Endothelial cell of umbilical vein (primary cell): Measurements from ENCODE around the gene NDUFA6. TPM values are rescaled to one million over a fixed set of nuclear protein-coding genes. Genes with fewer than 3 reads are reported as not detected.
"Not testable (repeated sequence)": the region's sequence is repeated elsewhere in the genome, so short reads cannot be mapped to it uniquely, and the experiment has no call there.

Experiments
- BruUV-seq: library from RNA; stranded (reverse); fragments of 400-500 nt; replicated peaks from 2 replicates; lab custom pipeline; 2021; lab: Mats Ljungman, UMichigan
- CTCF ChIA-PET: fragments of 300-600, 350-600 bp; sonication (Branson Sonifier 250); formaldehyde crosslinking; loops from one replicate; lab custom pipeline; 2021; ENCODE audit warnings: antibody characterized with exemption, inconsistent platforms; lab: Charles Lee
- POLR2A ChIA-PET: fragments of 300-600, 350-600 bp; sonication (Branson Sonifier 250); formaldehyde crosslinking; loops from one replicate; lab custom pipeline; 2021; ENCODE audit warnings: antibody characterized with exemption, inconsistent platforms; lab: Charles Lee
- DNase-seq: peaks from one replicate; pipeline ENCODE4 v3.0.0-alpha.2; 2011; ENCODE audit warnings: low read depth, low spot score
- FAIRE-seq: peaks from 2 replicates; lab custom pipeline; 2011; peaks lifted over from hg19 to GRCh38; lab: Jason Lieb, UNC
- H2AFZ ChIP-seq: 2 replicates; pipeline ENCODE4 v1.6.0; 2012; ENCODE audit warnings: low read depth, low read length, control low read depth, inconsistent platforms
- H3K27ac ChIP-seq: 2 replicates; pipeline ENCODE4 v1.5.1; 2011; ENCODE audit warnings: low read depth, mild to moderate bottlenecking, control low read depth, low read length, moderate library complexity; ENCODE audit not compliant: insufficient read depth
- H3K27me3 ChIP-seq, 2 experiments: 2 replicates each; pipeline versions ENCODE4 v1.6.0 to v1.6.1; 2011; ENCODE audit warnings: low read length in 2 of 2, mixed read lengths in 1 of 2; ENCODE audit not compliant: control insufficient read depth in 2 of 2, insufficient read depth in 2 of 2
- H3K36me3 ChIP-seq, 2 experiments: 2 replicates in 1 of 2; 3 replicates in 1 of 2; pipeline ENCODE4 v1.5.1; 2011; ENCODE audit warnings: low read length in 2 of 2, mild to moderate bottlenecking in 1 of 2, moderate library complexity in 1 of 2; ENCODE audit not compliant: control insufficient read depth in 2 of 2, insufficient read depth in 2 of 2; ENCODE audit errors: extremely low read depth in 1 of 2
- H3K4me1 ChIP-seq: 3 replicates; pipeline ENCODE4 v1.5.1; 2011; ENCODE audit warnings: mild to moderate bottlenecking, low read length; ENCODE audit not compliant: control insufficient read depth, insufficient read depth; ENCODE audit errors: extremely low read depth
- H3K4me2 ChIP-seq: 2 replicates; pipeline ENCODE4 v1.6.1; 2011; ENCODE audit warnings: low read length, control low read depth, mixed read lengths; ENCODE audit not compliant: insufficient read depth
- H3K4me3 ChIP-seq, 3 experiments: fragments of 200-600 bp in 1 of 3; sonication (generic), shearing (Covaris generic) in 1 of 3; replicated peaks in 1 of 3; 2 replicates each; pipeline ENCODE4 v1.5.1; 2011 to 2016; ENCODE audit warnings: control low read depth in 3 of 3, low read length in 3 of 3, mild to moderate bottlenecking in 2 of 3, inconsistent platforms in 1 of 3, low read depth in 1 of 3, moderate library complexity in 1 of 3; ENCODE audit not compliant: insufficient read depth in 1 of 3
- H3K79me2 ChIP-seq: 2 replicates; pipeline ENCODE4 v1.6.0; 2012; ENCODE audit warnings: low read length, inconsistent platforms; ENCODE audit not compliant: control insufficient read depth, insufficient read depth
- H3K9ac ChIP-seq: replicated peaks from 2 replicates; pipeline ENCODE3; 2011; ENCODE audit warnings: low read length, control low read depth; ENCODE audit not compliant: insufficient read depth; ENCODE audit errors: extremely low read depth
- H3K9me1 ChIP-seq: replicated peaks from 3 replicates; pipeline ENCODE4 v1.6.0; 2011; ENCODE audit warnings: mild to moderate bottlenecking, low read length; ENCODE audit not compliant: control insufficient read depth, insufficient read depth; ENCODE audit errors: extremely low read depth
- H3K9me3 ChIP-seq: replicated peaks from 2 replicates; pipeline ENCODE4 v1.5.1; 2012; ENCODE audit warnings: low read length, inconsistent platforms; ENCODE audit not compliant: control insufficient read depth, insufficient read depth
- H4K20me1 ChIP-seq: replicated peaks from 2 replicates; pipeline ENCODE3; 2011; ENCODE audit warnings: mild to moderate bottlenecking, low read length; ENCODE audit not compliant: control insufficient read depth, insufficient read depth; ENCODE audit errors: extremely low read depth
- EZH2 ChIP-seq: IDR thresholded peaks from 2 replicates; pipeline ENCODE4 v1.6.1; 2012; ENCODE audit warnings: borderline replicate concordance, low read depth, mild to moderate bottlenecking, moderate library complexity, low read length, inconsistent platforms; ENCODE audit not compliant: severe bottlenecking
- FOS ChIP-seq: IDR thresholded peaks from 2 replicates; pipeline ENCODE4 v1.6.1; 2011; ENCODE audit warnings: mild to moderate bottlenecking, low read length, moderate library complexity, borderline replicate concordance; ENCODE audit not compliant: insufficient read depth
- GATA2 ChIP-seq: IDR thresholded peaks from 2 replicates; pipeline ENCODE4 v1.7.0; 2011; ENCODE audit warnings: low read depth, mild to moderate bottlenecking, moderate library complexity, mixed read lengths, low read length; ENCODE audit not compliant: insufficient read length, insufficient read depth
- JUN ChIP-seq: IDR thresholded peaks from 2 replicates; pipeline ENCODE4 v1.6.1; 2011; ENCODE audit warnings: borderline replicate concordance, low read depth; ENCODE audit not compliant: insufficient read length, insufficient read depth
- MAX ChIP-seq: IDR thresholded peaks from 2 replicates; pipeline ENCODE4 v1.6.1; 2011; ENCODE audit not compliant: insufficient read depth, insufficient read length
- POLR2A ChIP-seq: IDR thresholded peaks from 2 replicates; pipeline ENCODE4 v1.6.1; 2012; ENCODE audit warnings: low read depth, mild to moderate bottlenecking, control low read depth, low read length
- POLR2AphosphoS5 ChIP-seq: IDR thresholded peaks from 2 replicates; pipeline ENCODE4 v1.6.1; 2012; ENCODE audit warnings: low read depth, mild to moderate bottlenecking, control low read depth, low read length, moderate library complexity; ENCODE audit not compliant: insufficient read depth
- dilution Hi-C: fragments of 300-500 bp; cut with MboI; formaldehyde crosslinking; loops from one replicate; pipeline ENCODE4 v1.15.0; 2019; ENCODE audit warnings: low sequenced_read_pairs; ENCODE audit not compliant: extremely low pct_ligation_motif_present
- intact Hi-C: fragments of 100-400 bp; cut with micrococcal nuclease; formaldehyde crosslinking; loops from one replicate; pipeline ENCODE4 v1.10.0; 2022
- polyA plus RNA-seq, 4 experiments: library from polyadenylated mRNA; depleted of rRNA in 3 of 4; stranded (reverse) in 3 of 4; unstranded in 1 of 4; fragments of >200 nt; gene quantifications; 2 replicates each; pipeline versions ENCODE4 v1.2.1 to v1.2.3, GENCODE V29; 2011 to 2012; ENCODE audit warnings: missing spikeins in 1 of 4
- total RNA-seq: library from RNA; stranded (reverse); gene quantifications from 2 replicates; pipeline ENCODE4 v1.2.3, GENCODE V29; 2021
- TF ChIP-seq, protein P1 (sequence below), 2 donors: IDR thresholded peaks; 1 replicate in 1 of 2; 2 replicates in 1 of 2; pipeline ENCODE4 v1.5.1; 2011; ENCODE audit warnings: low read length in 2 of 2, mild to moderate bottlenecking in 2 of 2, moderate library complexity in 2 of 2, control low read depth in 1 of 2, inconsistent platforms in 1 of 2, low read depth in 1 of 2; ENCODE audit not compliant: insufficient read depth in 1 of 2; ENCODE audit errors: extremely low read depth in 1 of 2

NDUFA6 gene
- total and polyA plus RNA-seq, 2 donors (not counting 3 experiments of a cell fraction or from before 2014, with no cell fraction given), result 66.1 to 95.7 TPM

DNA sequence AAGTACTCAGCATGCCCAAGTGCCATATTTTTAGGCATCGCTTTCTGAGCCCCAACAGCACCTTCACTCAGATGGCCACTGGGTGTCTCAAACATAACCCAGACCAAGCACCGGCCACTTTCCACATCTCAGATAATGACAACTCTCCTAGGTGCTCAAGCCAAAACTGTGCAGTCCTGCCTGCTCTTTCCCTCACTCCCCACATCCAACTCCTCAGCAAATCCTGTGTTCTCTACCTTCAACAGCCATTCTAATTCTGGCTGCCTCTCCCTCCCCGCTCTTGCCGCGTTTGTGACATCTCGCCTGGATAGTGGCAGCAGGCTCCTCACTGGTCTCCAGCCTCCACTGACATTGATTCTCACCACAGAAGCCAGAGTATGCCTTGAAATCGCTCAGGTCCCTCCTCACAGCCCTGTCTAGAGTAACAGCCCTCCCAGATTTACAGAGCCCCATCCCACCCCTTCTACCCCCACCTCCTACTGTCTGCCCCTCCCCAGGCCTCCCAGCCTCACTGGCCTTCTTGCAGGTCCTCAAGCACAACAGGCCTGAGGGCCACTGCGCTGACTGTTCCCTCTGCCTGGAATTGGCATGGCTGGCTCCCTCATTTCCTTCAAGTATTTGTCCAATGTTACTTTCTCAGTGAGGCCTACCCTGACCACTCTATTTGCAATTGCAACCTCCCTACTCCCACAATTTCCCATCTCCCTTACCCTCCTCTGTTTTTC, 17.8 kb downstream of the NDUFA6 start:
- FAIRE-seq (no peak), DNase-seq (no peak)
- H3K36me3 ChIP-seq, result peaks cover 3 to 10% of the 10 kb centered on the region in 2 experiments
- H3K9me3 ChIP-seq, result no peaks in the 10 kb centered on the region
- no peak overlapping the region for H2AFZ ChIP-seq
- no peaks in the 10 kb centered on the region for H4K20me1 ChIP-seq
- H3K27me3 ChIP-seq, result no peaks in the 10 kb centered on the region
- no peak overlapping the region for H3K4me2 ChIP-seq
- dilution Hi-C loops, result no loop called here
- intact Hi-C loops, result no loop called here
- H3K4me3 ChIP-seq, result no peak overlapping the region
- CTCF ChIA-PET, result no interaction called here
- H3K4me1 ChIP-seq, result peaks cover 23% of the 10 kb centered on the region
- POLR2A ChIA-PET, result no interaction called here
- peaks cover 17% of the 10 kb centered on the region for H3K79me2 ChIP-seq
- no peak overlapping the region for H3K27ac ChIP-seq
- BruUV-seq, result no TSS peak
- no peak overlapping the region for H3K9ac ChIP-seq
- no peaks in the 10 kb centered on the region for H3K9me1 ChIP-seq
- no peak for TF ChIP-seq GATA2
- TF ChIP-seq FOS, result no peak
- TF ChIP-seq POLR2AphosphoS5, result no peak
- no peak for TF ChIP-seq JUN
- no peak for TF ChIP-seq MAX
- TF ChIP-seq EZH2, result no peak
- TF ChIP-seq, protein P1, sequence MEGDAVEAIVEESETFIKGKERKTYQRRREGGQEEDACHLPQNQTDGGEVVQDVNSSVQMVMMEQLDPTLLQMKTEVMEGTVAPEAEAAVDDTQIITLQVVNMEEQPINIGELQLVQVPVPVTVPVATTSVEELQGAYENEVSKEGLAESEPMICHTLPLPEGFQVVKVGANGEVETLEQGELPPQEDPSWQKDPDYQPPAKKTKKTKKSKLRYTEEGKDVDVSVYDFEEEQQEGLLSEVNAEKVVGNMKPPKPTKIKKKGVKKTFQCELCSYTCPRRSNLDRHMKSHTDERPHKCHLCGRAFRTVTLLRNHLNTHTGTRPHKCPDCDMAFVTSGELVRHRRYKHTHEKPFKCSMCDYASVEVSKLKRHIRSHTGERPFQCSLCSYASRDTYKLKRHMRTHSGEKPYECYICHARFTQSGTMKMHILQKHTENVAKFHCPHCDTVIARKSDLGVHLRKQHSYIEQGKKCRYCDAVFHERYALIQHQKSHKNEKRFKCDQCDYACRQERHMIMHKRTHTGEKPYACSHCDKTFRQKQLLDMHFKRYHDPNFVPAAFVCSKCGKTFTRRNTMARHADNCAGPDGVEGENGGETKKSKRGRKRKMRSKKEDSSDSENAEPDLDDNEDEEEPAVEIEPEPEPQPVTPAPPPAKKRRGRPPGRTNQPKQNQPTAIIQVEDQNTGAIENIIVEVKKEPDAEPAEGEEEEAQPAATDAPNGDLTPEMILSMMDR (IDR thresholded peaks at IDR 0.05; ENCODE audit: extremely low read depth in 1 of 2, insufficient read depth in 1 of 2, low read depth in 1 of 2, low read length in 2 of 2), result no peak
- TF ChIP-seq POLR2A, result no peak

DNA sequence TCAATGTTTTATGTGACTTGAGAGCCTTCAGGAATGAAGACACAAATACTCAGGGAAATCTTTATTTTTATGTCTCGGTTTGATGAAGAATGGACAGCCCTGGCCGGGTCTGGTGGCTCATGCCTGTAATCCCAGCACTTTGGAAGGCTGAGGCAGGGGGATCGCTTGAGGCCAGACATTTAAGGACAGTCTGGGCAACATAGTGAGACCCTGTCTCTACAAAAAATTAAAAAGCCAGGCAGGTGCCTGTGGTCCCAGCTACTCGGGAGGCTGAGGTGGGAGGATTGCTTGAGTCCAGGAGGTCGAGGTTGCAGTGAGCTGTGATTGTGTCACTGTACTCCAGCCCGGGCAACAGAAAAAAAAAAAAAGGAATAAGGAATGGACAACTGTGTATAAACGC, 19.1 kb downstream of the NDUFA6 start:
- H4K20me1 ChIP-seq, H3K9ac ChIP-seq, H2AFZ ChIP-seq, dilution Hi-C loops, H3K4me3 ChIP-seq, H3K9me1 ChIP-seq, H3K27me3 ChIP-seq, H3K4me2 ChIP-seq, BruUV-seq, FAIRE-seq, H3K36me3 ChIP-seq, H3K9me3 ChIP-seq, DNase-seq, H3K27ac ChIP-seq, POLR2A ChIA-PET: not testable (repeated sequence)
- H3K79me2 ChIP-seq, result peaks cover 17% of the 10 kb centered on the region
- peaks cover 23% of the 10 kb centered on the region for H3K4me1 ChIP-seq
- intact Hi-C loops, result loop anchor here (2.0 kb wide), 1 partner anchor 105 kb away; no protein-coding TSS in a partner anchor
- CTCF ChIA-PET, result interaction anchor here (0.9 to 3.2 kb wide), 3 partner anchors 20 to 374 kb away, joined by 3 to 13 read pairs (median 4); partner anchors contain the start of gene NDUFA6
